Measurements from ENCODE around the gene DTNA.
A peak's percentile ranks its signal among the peaks of the same experiment; 100 is the strongest.
"Not testable (repeated sequence)": the region's sequence is repeated elsewhere in the genome, so short reads cannot be mapped to it uniquely, and the experiment has no call there.

The DTNA gene

DNA sequence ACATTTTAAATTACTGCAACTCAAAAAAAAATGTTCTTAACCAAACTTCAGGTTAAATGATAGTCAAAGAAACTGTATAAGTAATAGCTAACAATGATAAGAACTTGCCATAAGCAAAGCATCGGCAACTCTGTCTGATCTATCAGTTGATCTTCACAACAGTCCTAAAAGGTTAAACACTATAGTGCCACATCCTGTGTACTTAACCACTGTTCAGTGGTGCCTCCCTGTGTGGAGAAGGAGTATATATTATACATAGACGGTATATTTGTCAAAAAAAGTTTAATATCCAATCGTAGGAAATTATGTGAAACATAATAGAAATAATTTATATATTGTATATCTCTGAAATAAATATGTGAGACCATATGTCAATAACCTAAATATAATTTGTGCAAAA, 13.0 kb downstream of the DTNA start:
- no peak for DNase-seq (ENCODE audit: low read depth)
- no peak overlapping the region for H3K4me3 ChIP-seq (replicated peaks; ENCODE audit: low read depth, low read length)
- TF ChIP-seq, protein P1, sequence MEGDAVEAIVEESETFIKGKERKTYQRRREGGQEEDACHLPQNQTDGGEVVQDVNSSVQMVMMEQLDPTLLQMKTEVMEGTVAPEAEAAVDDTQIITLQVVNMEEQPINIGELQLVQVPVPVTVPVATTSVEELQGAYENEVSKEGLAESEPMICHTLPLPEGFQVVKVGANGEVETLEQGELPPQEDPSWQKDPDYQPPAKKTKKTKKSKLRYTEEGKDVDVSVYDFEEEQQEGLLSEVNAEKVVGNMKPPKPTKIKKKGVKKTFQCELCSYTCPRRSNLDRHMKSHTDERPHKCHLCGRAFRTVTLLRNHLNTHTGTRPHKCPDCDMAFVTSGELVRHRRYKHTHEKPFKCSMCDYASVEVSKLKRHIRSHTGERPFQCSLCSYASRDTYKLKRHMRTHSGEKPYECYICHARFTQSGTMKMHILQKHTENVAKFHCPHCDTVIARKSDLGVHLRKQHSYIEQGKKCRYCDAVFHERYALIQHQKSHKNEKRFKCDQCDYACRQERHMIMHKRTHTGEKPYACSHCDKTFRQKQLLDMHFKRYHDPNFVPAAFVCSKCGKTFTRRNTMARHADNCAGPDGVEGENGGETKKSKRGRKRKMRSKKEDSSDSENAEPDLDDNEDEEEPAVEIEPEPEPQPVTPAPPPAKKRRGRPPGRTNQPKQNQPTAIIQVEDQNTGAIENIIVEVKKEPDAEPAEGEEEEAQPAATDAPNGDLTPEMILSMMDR (IDR thresholded peaks at IDR 0.05; ENCODE audit: low read length, missing control alignments): no peak

DNA sequence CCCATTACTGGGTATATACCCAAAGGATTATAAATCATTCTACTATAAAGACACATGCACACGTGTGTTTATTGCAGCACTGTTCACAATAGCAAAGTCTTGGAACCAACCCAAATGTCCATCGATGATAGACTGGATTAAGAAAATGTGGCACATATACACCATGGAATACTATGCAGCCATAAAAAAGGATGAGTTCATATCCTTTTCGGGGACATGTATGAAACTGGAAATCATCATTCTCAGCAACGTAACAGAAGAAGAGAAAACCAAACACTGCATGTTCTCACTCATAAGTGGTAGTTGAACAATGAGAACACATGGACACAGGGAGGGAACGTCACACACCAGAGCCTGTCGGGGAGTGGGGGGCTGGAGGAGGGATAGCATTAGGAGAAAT, 15.6 kb downstream of the DTNA start:
- not testable (repeated sequence) for H3K4me3 ChIP-seq (replicated peaks; ENCODE audit: low read depth, low read length); DNase-seq (ENCODE audit: low read depth)

DNA sequence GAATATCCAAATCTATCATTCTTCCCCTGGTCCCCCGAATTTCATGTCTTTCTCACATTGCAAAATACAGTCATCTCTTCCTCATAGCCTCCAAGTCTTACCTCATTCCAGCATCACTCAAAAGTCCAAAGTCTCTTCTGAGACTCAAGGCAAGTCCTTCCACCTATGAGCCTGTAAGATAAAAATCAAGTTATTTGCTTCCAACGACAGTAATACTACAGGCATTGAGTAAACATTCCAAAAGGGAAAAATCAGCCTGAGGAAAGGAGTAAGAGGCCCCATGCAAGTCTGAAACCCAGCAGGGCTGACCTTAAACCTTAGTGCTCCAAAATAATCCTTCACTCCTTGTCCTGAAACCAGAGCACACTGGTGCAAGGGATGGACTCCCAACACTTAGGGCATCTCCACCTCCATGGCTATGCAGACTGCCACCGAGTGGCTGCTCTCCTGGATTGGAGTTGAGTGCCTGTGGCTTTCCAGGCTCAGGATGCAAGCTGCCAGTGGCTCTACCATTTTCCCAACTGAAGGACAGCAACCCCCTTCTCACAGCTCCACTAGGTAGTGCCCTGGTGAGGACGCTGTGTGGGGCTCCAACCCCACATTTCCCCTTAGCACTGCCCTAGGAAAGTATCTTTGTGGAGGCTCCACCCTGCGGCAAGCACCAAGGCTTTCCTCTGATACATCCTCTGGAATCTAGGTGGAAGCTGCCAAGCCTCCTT, 16.3 kb downstream of the DTNA start:
- H3K4me3 ChIP-seq (replicated peaks; ENCODE audit: low read depth, low read length): no peak overlapping the region
- TF ChIP-seq, protein P1 (IDR thresholded peaks at IDR 0.05; ENCODE audit: low read length, missing control alignments): no peak
- DNase-seq (ENCODE audit: low read depth): no peak

DNA sequence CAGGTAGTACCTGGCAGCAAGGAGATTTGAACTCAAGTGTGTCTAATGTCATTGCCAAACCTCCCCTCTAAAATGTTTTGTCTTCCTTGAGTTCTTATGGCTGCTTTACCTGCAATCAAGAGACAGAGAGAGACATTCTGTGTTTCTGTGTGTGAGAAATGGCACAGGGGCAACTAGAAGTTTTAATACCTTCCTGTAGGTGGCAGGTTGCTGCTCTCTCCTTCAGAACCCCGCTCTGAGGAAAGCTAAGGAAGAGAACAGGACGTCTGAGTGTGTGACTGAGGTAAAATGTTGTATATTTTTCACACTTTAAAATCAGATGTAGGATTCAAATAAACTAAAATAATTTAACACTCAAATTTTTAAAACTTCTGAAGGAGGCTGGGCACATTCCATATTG, 19.2 kb downstream of the DTNA start:
- TF ChIP-seq, protein P1 (IDR thresholded peaks at IDR 0.05; ENCODE audit: low read length, missing control alignments): peak; percentile 66
- H3K4me3 ChIP-seq (replicated peaks; ENCODE audit: low read depth, low read length): no peak overlapping the region
- peak; percentile 50 for DNase-seq (ENCODE audit: low read depth)

DNA sequence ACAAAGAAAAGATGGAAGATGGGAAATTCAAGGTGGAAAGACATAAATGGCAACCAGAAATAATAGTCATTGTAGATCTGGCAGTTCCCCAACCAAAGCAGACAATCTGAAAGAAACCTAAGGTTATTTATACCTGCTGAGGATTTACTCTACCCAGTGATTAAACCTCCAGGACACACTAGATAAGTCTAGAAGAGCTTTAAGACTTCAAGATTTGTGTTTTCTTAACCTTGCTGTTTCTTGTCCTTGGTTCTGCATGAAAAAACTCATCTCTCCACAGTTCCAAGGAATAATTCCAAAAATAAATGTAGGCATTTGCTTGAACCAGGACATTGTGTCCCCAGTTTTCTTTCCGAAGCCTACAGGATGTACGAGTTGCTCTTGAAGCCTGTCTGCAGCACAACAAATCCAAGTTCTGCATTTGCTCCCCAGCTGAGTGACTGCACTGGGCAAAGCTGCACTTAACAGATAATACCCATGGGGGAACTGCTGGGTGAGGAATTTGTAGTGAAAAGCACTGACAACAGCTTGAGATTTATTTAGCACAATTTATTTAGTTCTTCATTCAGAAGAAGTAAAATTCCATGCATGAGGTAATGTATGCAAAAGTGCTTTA, 19.8 kb downstream of the DTNA start:
- DNase-seq (ENCODE audit: low read depth): no peak
- TF ChIP-seq, protein P1 (IDR thresholded peaks at IDR 0.05; ENCODE audit: low read length, missing control alignments): no peak
- H3K4me3 ChIP-seq (replicated peaks; ENCODE audit: low read depth, low read length): no peak overlapping the region

DNA sequence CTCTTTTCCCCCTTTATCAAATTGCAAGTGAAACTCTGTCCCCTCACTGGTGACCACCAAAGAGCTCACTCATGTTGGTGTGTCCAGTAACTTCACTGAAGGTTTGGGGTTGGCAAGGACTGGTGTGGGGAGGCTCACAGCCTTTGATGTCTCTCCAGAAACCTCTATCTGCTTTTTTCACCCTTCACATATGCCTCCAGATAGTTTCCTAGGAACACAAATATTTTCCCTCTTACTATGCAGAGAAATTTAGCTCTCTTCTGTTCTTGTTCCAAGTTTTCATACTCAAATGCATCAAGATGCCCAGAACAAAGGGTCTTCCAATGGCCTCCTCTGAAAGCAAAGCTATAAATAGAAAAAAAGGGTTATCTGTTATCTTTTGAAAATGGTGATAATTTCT, 20.7 kb downstream of the DTNA start:
- H3K4me3 ChIP-seq (replicated peaks; ENCODE audit: low read depth, low read length): no peak overlapping the region
- TF ChIP-seq, protein P1 (IDR thresholded peaks at IDR 0.05; ENCODE audit: low read length, missing control alignments): no peak
- DNase-seq (ENCODE audit: low read depth): no peak

DNA sequence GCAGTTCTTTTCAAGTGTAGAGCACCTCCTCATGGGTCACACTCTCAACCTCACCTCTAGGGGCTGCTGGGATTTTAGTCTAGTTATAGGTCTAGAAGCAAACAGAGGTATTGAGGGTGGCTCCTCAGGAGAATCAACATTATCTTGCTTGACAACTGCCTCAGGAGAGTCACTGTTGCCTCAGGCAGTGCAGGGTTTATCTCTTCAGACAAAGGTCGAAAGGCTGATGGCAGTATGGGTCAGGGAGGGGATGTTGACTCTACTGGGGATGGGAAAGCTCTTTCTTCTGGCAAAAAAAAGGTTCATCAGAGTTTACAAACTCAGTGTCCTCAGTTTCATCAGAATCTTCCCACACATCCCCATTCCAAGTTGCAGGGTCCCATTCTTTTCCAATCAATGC, 24.0 kb downstream of the DTNA start:
- TF ChIP-seq, protein P1 (IDR thresholded peaks at IDR 0.05; ENCODE audit: low read length, missing control alignments): no peak
- no peak for DNase-seq (ENCODE audit: low read depth)
- no peak overlapping the region for H3K4me3 ChIP-seq (replicated peaks; ENCODE audit: low read depth, low read length)

DNA sequence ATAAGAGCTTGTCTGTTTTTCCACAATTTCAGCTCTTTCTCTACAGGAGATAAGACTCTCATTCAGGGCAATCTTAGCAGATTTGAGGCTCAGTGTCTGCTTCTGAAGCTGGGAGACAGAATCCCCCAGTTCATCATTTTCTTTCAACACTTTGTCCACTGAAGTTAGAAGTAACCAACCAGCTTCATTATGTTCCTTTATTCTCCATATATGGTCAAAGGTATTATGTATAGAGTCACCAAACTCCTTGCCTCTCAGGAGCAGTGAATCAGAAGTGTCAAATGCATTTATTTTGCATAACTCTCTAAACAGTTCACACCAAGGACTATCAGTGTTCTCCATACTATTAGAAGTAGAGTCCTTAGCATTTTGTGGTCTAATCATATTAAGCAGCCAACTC, 24.4 kb downstream of the DTNA start:
- not testable (repeated sequence) for DNase-seq (ENCODE audit: low read depth)

More for the DNA sequence above, 24.4 kb downstream of the DTNA start:
- H3K4me3 ChIP-seq (replicated peaks; ENCODE audit: low read depth, low read length): not testable (repeated sequence)
